ENCODE data around the gene FAH.

The FAH gene

DNA sequence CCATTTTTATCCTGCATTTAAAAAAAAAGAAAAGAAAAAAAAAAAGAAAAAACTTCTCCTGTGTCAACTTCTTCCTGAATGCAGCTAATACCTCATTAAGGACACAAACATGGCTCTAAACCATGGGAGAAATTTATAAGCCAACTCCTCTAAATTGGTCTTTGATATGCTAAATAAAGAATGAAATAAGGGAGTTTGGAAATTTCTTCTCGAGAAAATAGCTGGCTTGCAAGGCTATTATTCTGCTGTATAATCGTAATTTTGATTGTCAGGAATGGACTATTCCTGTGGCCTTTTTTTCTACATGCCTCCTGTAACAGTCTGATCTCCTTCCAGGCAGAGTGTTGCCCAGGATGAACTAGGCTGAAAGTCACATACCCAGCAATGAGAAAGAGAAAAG is 78.6 kb downstream of the FAH start:
- Histone ChIP-seq H3K27ac (no peak overlapping the region), H3K4me3 (no peak overlapping the region), H3K9me3 (ENCODE audit: low read depth, low read length) (no peaks in the 10 kb centered on the region), H3K36me3 (ENCODE audit: insufficient read depth, low read length) (no peaks in the 10 kb centered on the region), H3K9ac (ENCODE audit: insufficient read length) (no peak overlapping the region)
- DNase-seq (ENCODE audit: low read depth, low spot score), result no peak
- TF ChIP-seq FOXP2 (optimal IDR thresholded peaks at IDR 0.05; ENCODE audit: control extremely low read depth, extremely low read length, insufficient read depth), result no peak
- no peak for TF ChIP-seq EZH2 (IDR thresholded peaks at IDR 0.05)
- TF ChIP-seq POLR2AphosphoS5 (IDR thresholded peaks at IDR 0.05; ENCODE audit: borderline replicate concordance, low read depth, low read length), result no peak

DNA sequence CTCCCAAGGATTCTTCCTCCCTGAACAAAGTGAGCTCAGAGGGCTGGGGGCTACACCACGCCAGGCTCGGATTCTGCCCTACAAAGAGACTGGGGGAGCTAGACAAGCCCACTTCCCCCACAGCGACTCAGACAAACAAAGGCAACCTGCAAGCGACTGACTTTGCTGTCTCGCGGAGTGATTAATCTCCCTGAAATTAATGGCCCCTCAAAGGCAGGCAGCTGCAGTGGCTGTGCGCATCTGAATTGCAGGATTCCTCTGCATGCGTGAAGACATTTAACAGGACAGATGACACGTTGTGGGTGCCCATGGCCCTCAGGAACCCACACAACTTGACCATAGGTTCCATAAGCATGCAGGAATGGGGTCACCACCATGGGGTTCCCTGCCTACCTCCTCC is 80.8 kb downstream of the FAH start:
- no peak for DNase-seq (ENCODE audit: low read depth, low spot score)
- no peaks in the 10 kb centered on the region for H3K9me3 ChIP-seq (ENCODE audit: low read depth, low read length)
- TF ChIP-seq EZH2 (IDR thresholded peaks at IDR 0.05) (no peak), POLR2AphosphoS5 (IDR thresholded peaks at IDR 0.05; ENCODE audit: borderline replicate concordance, low read depth, low read length) (no peak), FOXP2 (optimal IDR thresholded peaks at IDR 0.05; ENCODE audit: control extremely low read depth, extremely low read length, insufficient read depth) (no peak)

DNA sequence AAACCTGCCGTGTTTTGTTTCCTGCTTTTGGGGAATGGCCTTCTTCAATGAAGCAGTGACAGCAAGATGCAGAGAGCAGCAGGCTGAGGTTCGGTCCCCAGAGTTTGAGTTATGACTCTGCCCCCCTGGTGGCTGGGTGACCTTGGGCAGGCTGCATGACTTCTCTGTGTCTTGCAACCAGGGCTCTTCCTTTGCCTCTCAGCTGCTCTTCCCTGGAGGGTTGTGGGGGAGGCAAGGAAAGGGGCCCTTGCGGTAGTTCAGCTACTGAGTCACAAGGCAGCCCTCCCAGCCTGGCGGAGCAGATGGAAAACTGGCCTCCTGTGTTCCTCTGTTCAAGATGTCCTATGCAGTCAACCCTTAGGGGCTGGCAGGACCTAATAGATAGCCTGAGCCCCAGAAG is 82.1 kb downstream of the FAH start:
- H3K27ac ChIP-seq, result no peak overlapping the region
- no peaks in the 10 kb centered on the region for H3K9me3 ChIP-seq (ENCODE audit: low read depth, low read length)
- no peak overlapping the region for H3K9ac ChIP-seq (ENCODE audit: insufficient read length)
- no peaks in the 10 kb centered on the region for H3K36me3 ChIP-seq (ENCODE audit: insufficient read depth, low read length)
- no peak for TF ChIP-seq POLR2AphosphoS5 (IDR thresholded peaks at IDR 0.05; ENCODE audit: borderline replicate concordance, low read depth, low read length)
- no peak for TF ChIP-seq FOXP2 (optimal IDR thresholded peaks at IDR 0.05; ENCODE audit: control extremely low read depth, extremely low read length, insufficient read depth)
- no peak for TF ChIP-seq EZH2 (IDR thresholded peaks at IDR 0.05)
- H3K4me3 ChIP-seq, result no peak overlapping the region
- no peak for DNase-seq (ENCODE audit: low read depth, low spot score)

More for the DNA sequence above, 80.8 kb downstream of the FAH start:
- Histone ChIP-seq H3K36me3 (ENCODE audit: insufficient read depth, low read length) (no peaks in the 10 kb centered on the region), H3K27ac (no peak overlapping the region), H3K9ac (ENCODE audit: insufficient read length) (no peak overlapping the region), H3K4me3 (no peak overlapping the region)

Data from SK-N-MC (cell line).